ENCODE measurements around the gene SETD3.

- TF ChIP-seq, protein P1, sequence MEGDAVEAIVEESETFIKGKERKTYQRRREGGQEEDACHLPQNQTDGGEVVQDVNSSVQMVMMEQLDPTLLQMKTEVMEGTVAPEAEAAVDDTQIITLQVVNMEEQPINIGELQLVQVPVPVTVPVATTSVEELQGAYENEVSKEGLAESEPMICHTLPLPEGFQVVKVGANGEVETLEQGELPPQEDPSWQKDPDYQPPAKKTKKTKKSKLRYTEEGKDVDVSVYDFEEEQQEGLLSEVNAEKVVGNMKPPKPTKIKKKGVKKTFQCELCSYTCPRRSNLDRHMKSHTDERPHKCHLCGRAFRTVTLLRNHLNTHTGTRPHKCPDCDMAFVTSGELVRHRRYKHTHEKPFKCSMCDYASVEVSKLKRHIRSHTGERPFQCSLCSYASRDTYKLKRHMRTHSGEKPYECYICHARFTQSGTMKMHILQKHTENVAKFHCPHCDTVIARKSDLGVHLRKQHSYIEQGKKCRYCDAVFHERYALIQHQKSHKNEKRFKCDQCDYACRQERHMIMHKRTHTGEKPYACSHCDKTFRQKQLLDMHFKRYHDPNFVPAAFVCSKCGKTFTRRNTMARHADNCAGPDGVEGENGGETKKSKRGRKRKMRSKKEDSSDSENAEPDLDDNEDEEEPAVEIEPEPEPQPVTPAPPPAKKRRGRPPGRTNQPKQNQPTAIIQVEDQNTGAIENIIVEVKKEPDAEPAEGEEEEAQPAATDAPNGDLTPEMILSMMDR (IDR thresholded peaks at IDR 0.05), result no peak
- no peak for TF ChIP-seq POLR2A (IDR thresholded peaks at IDR 0.05)
Measured at GRCh38 chr14:99349721-99350495, 130.8 kb downstream of the SETD3 start.

Measured in right lobe of liver (tissue), 4 donors.